GM18526 (cell line): Measurements from ENCODE around the gene B4GALT4.

Experiments used
- POLR2A ChIP-seq: IDR thresholded peaks from 3 replicates; pipeline ENCODE4 v1.6.1; 2011; ENCODE audit not compliant: insufficient read length; ENCODE audit errors: extremely low read depth

Gene B4GALT4

DNA sequence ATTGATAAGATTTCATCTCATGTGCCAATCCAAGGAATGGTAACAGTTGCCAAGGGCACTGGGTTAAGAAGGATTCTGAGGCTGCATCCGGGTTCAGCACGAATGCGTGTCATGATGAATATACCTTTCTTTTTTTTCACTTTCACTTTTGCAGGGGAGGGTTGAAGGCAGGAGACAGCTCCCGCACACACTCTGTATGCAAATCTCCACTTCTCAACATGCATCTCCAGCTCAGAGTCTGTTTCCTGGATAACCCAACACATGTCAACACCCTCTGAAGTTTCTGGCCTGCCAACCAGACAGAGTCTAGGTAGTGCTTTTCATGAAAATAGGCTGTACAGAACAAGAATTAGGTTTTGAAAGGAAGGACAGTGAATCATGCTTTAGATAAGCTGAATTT is 21.6 kb downstream of the B4GALT4 start:
- no peak for TF ChIP-seq POLR2A

GRCh38 chr3:119211803-119212202 is 28.9 kb downstream of the B4GALT4 start:
- no peak for TF ChIP-seq POLR2A

DNA sequence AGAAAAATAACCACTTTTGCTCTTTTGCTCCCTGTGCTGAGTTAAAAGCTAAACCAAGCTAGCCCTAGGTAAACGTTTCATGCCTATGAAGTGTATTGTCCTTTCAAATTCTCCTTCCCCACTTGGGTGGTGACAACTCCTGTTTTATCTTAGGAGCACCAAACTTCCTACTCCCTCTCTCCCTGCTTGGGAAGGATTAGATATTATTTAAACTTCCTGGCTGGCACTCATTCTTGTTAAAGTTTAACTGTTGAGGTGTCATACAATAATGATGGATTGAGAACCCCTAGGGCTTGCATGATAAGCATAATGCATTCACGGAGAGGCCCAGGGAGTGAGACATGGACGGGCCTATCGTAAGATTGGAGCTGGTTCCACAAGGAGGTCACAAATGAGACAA is 29.5 kb downstream of the B4GALT4 start:
- TF ChIP-seq POLR2A, result no peak

GRCh38 chr3:119207512-119207875 is 33.2 kb downstream of the B4GALT4 start:
- TF ChIP-seq POLR2A, result no peak

DNA sequence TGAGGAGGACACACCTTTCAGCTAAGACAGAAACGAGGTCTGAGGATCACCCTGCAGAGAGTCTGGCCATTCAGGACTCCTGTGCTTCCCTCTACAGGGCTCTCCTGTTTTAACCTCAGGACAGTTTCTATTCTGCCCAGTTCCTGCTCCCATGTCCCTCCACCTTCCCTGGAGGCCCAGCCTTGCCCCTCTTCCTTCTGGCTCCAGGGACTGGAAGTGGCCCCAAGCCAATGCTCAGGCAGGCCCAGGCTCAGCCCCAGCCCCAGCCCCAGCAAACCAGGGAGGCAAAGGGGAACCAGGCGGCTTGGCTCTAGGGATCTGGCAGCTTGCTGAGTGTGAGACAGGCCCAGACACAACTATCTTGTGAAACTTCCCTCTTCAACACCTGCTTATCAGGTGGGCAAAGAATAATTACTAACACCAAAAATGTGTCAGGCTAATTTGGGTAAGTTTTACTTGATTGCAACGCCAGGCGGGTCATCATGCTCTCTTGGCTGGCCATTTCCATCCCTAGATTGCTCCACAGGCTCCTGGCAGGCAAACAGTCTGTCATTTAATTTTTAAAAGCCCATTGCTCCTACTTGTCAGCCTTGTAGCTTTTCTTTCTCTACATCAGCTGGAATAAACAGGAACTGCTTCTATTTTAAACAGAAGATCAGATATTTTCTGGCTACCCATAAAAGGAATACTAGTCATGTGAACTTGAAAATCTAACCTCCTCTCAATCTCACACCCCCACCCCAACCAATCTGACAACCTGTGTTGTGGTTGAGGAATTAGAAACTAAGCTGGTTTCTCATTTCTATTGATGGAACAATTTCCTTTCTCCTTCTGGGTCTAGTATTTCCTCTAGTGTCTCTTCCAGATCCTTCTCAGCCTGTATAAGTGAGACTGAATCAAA is 33.8 kb downstream of the B4GALT4 start:
- no peak for TF ChIP-seq POLR2A

- no peak for TF ChIP-seq POLR2A
Observed at GRCh38 chr3:119205685-119206084, 35.0 kb downstream of the B4GALT4 start.

- no peak for TF ChIP-seq POLR2A
Observed at GRCh38 chr3:119205209-119205608, 35.5 kb downstream of the B4GALT4 start.

- TF ChIP-seq POLR2A, result no peak
Observed at GRCh38 chr3:119195911-119196310, 44.8 kb downstream of the B4GALT4 start.

- no peak for TF ChIP-seq POLR2A
Observed at GRCh38 chr3:119195151-119195476, 45.6 kb downstream of the B4GALT4 start.

DNA sequence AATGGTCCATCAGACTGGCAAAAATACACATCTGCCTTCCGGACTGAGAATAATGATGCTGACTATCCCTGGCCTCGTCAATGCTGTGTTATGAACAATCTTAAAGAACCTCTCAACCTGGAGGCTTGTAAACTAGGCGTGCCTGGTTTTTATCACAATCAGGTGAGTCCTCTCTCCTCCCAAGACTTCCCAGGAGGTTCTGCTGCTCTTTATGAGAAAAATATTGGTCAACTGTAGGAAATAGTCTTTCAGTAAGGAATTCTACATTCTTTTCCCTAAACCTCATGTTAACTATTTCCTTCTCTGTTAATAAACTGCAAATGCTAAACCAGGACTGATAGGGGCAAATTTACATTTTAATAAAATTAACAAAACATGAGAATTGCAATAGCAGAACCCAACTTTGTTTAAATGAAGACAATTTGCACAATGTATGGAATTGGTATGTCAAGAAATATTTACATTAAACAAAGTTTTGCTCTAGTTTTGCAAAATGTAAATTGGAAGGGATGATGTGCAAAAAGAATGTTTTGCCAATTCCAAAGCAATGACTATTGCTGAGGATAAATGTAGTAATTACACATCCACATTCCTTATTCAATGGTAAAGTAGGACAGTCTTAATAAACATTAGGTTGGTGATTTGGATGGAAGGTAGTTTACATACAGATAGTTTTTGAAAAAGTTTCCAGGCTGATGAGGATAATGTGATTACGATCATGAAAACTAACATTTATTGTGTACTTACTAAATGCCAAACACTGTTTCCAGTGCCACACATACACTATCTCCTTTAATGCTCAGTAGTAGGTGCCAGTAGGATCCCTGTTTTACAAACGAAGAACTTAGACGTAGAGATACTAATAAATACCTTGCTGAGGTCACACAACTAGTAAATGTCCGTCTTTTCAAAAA is 46.2 kb downstream of the B4GALT4 start:
- no peak for TF ChIP-seq POLR2A

GRCh38 chr3:119191800-119192199 is 48.9 kb downstream of the B4GALT4 start:
- no peak for TF ChIP-seq POLR2A

- no peak for TF ChIP-seq POLR2A
Observed at GRCh38 chr3:119187266-119187665, 53.4 kb downstream of the B4GALT4 start.

GRCh38 chr3:119184796-119185570 is 55.7 kb downstream of the B4GALT4 start:
- no peak for TF ChIP-seq POLR2A

- no peak for TF ChIP-seq POLR2A
Observed at GRCh38 chr3:119184111-119184510, 56.6 kb downstream of the B4GALT4 start.

GRCh38 chr3:119181765-119182164 is 58.9 kb downstream of the B4GALT4 start:
- no peak for TF ChIP-seq POLR2A
